Stimulated activated CD4-positive, alpha-beta T cell treated with anti-CD3 and anti-CD28 coated beads, Interleukin-12 subunit alpha, Interleukin-12 subunit beta, amount 100 ng/mL, for 4 hours (primary cell): ENCODE data around the gene GRIA1.

Experiments
- DNase-seq: peaks from one replicate; pipeline ENCODE4 v3.0.0-alpha.2; 2020

Gene GRIA1

GRCh38 chr5:153500178-153500577 is 9.7 kb downstream of the GRIA1 start:
- DNase-seq = no peak

GRCh38 chr5:153504726-153505125 is 14.3 kb downstream of the GRIA1 start:
- DNase-seq = no peak

GRCh38 chr5:153508700-153509099 is 18.2 kb downstream of the GRIA1 start:
- no peak for DNase-seq

- DNase-seq = no peak
Observed at GRCh38 chr5:153511622-153512021, 21.2 kb downstream of the GRIA1 start.

- no peak for DNase-seq
Observed at GRCh38 chr5:153513156-153513555, 22.7 kb downstream of the GRIA1 start.

- DNase-seq = no peak
Observed at GRCh38 chr5:153515301-153515700, 24.8 kb downstream of the GRIA1 start.

- DNase-seq = no peak
Observed at GRCh38 chr5:153516504-153517240, 26.2 kb downstream of the GRIA1 start.

GRCh38 chr5:153517241-153517611 is 26.8 kb downstream of the GRIA1 start:
- no peak for DNase-seq

GRCh38 chr5:153520137-153520536 is 29.7 kb downstream of the GRIA1 start:
- DNase-seq = no peak

- no peak for DNase-seq
Observed at GRCh38 chr5:153520952-153521351, 30.5 kb downstream of the GRIA1 start.

GRCh38 chr5:153523211-153523610 is 32.7 kb downstream of the GRIA1 start:
- DNase-seq = no peak

- no peak for DNase-seq
Observed at GRCh38 chr5:153523831-153524230, 33.4 kb downstream of the GRIA1 start.

- DNase-seq = no peak
Observed at GRCh38 chr5:153525536-153525935, 35.1 kb downstream of the GRIA1 start.

- no peak for DNase-seq
Observed at GRCh38 chr5:153530357-153531143, 40.1 kb downstream of the GRIA1 start.

GRCh38 chr5:153533546-153533945 is 43.1 kb downstream of the GRIA1 start:
- DNase-seq = no peak

GRCh38 chr5:153534102-153534501 is 43.6 kb downstream of the GRIA1 start:
- no peak for DNase-seq

- no peak for DNase-seq
Observed at GRCh38 chr5:153537207-153537606, 46.7 kb downstream of the GRIA1 start.

GRCh38 chr5:153539983-153540382 is 49.5 kb downstream of the GRIA1 start:
- no peak for DNase-seq

GRCh38 chr5:153542536-153542935 is 52.1 kb downstream of the GRIA1 start:
- no peak for DNase-seq

- no peak for DNase-seq
Observed at GRCh38 chr5:153543288-153543687, 52.8 kb downstream of the GRIA1 start.

- no peak for DNase-seq
Observed at GRCh38 chr5:153543959-153544470, 53.5 kb downstream of the GRIA1 start.

GRCh38 chr5:153544706-153545105 is 54.2 kb downstream of the GRIA1 start:
- DNase-seq = no peak

GRCh38 chr5:153546566-153546965 is 56.1 kb downstream of the GRIA1 start:
- DNase-seq = no peak

- DNase-seq = no peak
Observed at GRCh38 chr5:153551537-153552079, 61.1 kb downstream of the GRIA1 start.
